Mucosa of rectum (tissue), 2 donors: ENCODE results near the gene EFNA2.

Experiments
- H3K27ac ChIP-seq, 2 donors: one replicate each; pipeline ENCODE4 v1.7.0; 2013; ENCODE audit warnings: inconsistent platforms in 2 of 2, low read depth in 2 of 2, low read length in 2 of 2
- H3K27me3 ChIP-seq, 2 donors: one replicate each; pipeline ENCODE4 v1.7.0; 2013; ENCODE audit warnings: low read length in 2 of 2; ENCODE audit not compliant: control insufficient read depth in 2 of 2, insufficient read depth in 2 of 2
- H3K36me3 ChIP-seq, 2 donors: one replicate each; pipeline ENCODE4 v1.7.0; 2013; ENCODE audit warnings: low read length in 2 of 2; ENCODE audit not compliant: control insufficient read depth in 2 of 2, insufficient read depth in 2 of 2
- H3K4me1 ChIP-seq, 2 donors: one replicate each; pipeline ENCODE4 v1.7.0; 2013; ENCODE audit warnings: low read length in 2 of 2, mild to moderate bottlenecking in 1 of 2; ENCODE audit not compliant: control insufficient read depth in 2 of 2, insufficient read depth in 2 of 2
- H3K4me3 ChIP-seq, 2 donors: one replicate each; pipeline ENCODE4 v1.7.0; 2013; ENCODE audit warnings: low read length in 2 of 2
- H3K9ac ChIP-seq, 2 donors: one replicate each; pipeline ENCODE4 v1.7.0; 2013; ENCODE audit warnings: low read length in 2 of 2, low read depth in 1 of 2, mild to moderate bottlenecking in 1 of 2
- H3K9me3 ChIP-seq, 2 donors: one replicate each; pipeline ENCODE4 v1.7.0; 2013; ENCODE audit warnings: low read length in 2 of 2; ENCODE audit not compliant: control insufficient read depth in 2 of 2
- donor health status: healthy.
- donor health status: Normal muscosa, but diverticular disease.

The EFNA2 gene

GRCh38 chr19:1254530-1255185, 31.0 kb upstream of the EFNA2 start:
- no peaks in the 10 kb centered on the region for H3K9me3 ChIP-seq
- H3K27me3 ChIP-seq, result no peaks in the 10 kb centered on the region
- peaks cover 33 to 41% of the 10 kb centered on the region in 2 donors for H3K36me3 ChIP-seq
- peaks cover 46 to 65% of the 10 kb centered on the region in 2 donors for H3K4me1 ChIP-seq
- H3K4me3 ChIP-seq, result no peak overlapping the region
- peak overlapping the region in 1 of 2 donors; percentile 92 for H3K9ac ChIP-seq
- peak overlapping the region; percentile 96 to 99 for H3K27ac ChIP-seq

GRCh38 chr19:1255186-1256161, 30.2 kb upstream of the EFNA2 start:
- Histone ChIP-seq H3K9me3 (no peaks in the 10 kb centered on the region), H3K27me3 (no peaks in the 10 kb centered on the region), H3K4me1 (peaks cover 54 to 73% of the 10 kb centered on the region in 2 donors), H3K27ac (peak overlapping the region; percentile 96 to 99), H3K4me3 (no peak overlapping the region), H3K9ac (no peak overlapping the region), H3K36me3 (peaks cover 33 to 41% of the 10 kb centered on the region in 2 donors)

- Histone ChIP-seq H3K9me3 (no peaks in the 10 kb centered on the region), H3K4me3 (no peak overlapping the region), H3K27me3 (no peaks in the 10 kb centered on the region), H3K36me3 (peaks cover 31 to 37% of the 10 kb centered on the region in 2 donors), H3K27ac (peak overlapping the region; percentile 22 to 23), H3K4me1 (peaks cover 57 to 78% of the 10 kb centered on the region in 2 donors), H3K9ac (peak overlapping the region in 1 of 2 donors; percentile 10)
These were observed 28.8 kb upstream of the EFNA2 start for GRCh38 chr19:1256646-1257474.

- peaks cover 63 to 81% of the 10 kb centered on the region in 2 donors for H3K4me1 ChIP-seq
- H3K27ac ChIP-seq, result peak overlapping the region; percentile 99 to 100
- no peak overlapping the region for H3K4me3 ChIP-seq
These were observed 28.1 kb upstream of the EFNA2 start for GRCh38 chr19:1257475-1258162.

GRCh38 chr19:1258163-1258492, 27.5 kb upstream of the EFNA2 start:
- Histone ChIP-seq H3K4me3 (no peak overlapping the region), H3K9me3 (no peaks in the 10 kb centered on the region), H3K27ac (peak overlapping the region; percentile 99 to 100), H3K4me1 (peaks cover 68 to 86% of the 10 kb centered on the region in 2 donors), H3K9ac (peak overlapping the region in 1 of 2 donors; percentile 86), H3K36me3 (peaks cover 29 to 36% of the 10 kb centered on the region in 2 donors), H3K27me3 (no peaks in the 10 kb centered on the region)

More at GRCh38 chr19:1257475-1258162, 28.1 kb upstream of the EFNA2 start:
- Histone ChIP-seq H3K27me3 (no peaks in the 10 kb centered on the region), H3K9me3 (no peaks in the 10 kb centered on the region), H3K36me3 (peaks cover 29 to 36% of the 10 kb centered on the region in 2 donors), H3K9ac (no peak overlapping the region)

GRCh38 chr19:1258707-1259205, 26.9 kb upstream of the EFNA2 start:
- H3K4me1 ChIP-seq, result peaks cover 65 to 83% of the 10 kb centered on the region in 2 donors
- peak overlapping the region; percentile 86 for H3K9ac ChIP-seq
- no peaks in the 10 kb centered on the region for H3K27me3 ChIP-seq
- peaks cover 29 to 36% of the 10 kb centered on the region in 2 donors for H3K36me3 ChIP-seq
- no peaks in the 10 kb centered on the region for H3K9me3 ChIP-seq
- H3K4me3 ChIP-seq, result peak overlapping the region; percentile 57 to 64
- H3K27ac ChIP-seq, result peak overlapping the region; percentile 99 to 100

GRCh38 chr19:1259206-1259875, 26.3 kb upstream of the EFNA2 start:
- Histone ChIP-seq H3K9ac (peak overlapping the region; percentile 86), H3K4me3 (peak overlapping the region; percentile 57 to 64), H3K36me3 (peaks cover 28 to 32% of the 10 kb centered on the region in 2 donors)

GRCh38 chr19:1259876-1260748, 25.6 kb upstream of the EFNA2 start:
- Histone ChIP-seq H3K9ac (peak overlapping the region; percentile 86), H3K4me1 (peaks cover 63 to 73% of the 10 kb centered on the region in 2 donors), H3K9me3 (no peaks in the 10 kb centered on the region), H3K4me3 (peak overlapping the region; percentile 57 to 64), H3K36me3 (peaks cover 20 to 24% of the 10 kb centered on the region in 2 donors), H3K27ac (peak overlapping the region; percentile 99 to 100), H3K27me3 (no peaks in the 10 kb centered on the region)

More at GRCh38 chr19:1259206-1259875, 26.3 kb upstream of the EFNA2 start:
- Histone ChIP-seq H3K9me3 (no peaks in the 10 kb centered on the region), H3K27ac (peak overlapping the region; percentile 99 to 100), H3K27me3 (no peaks in the 10 kb centered on the region), H3K4me1 (peaks cover 59 to 77% of the 10 kb centered on the region in 2 donors)
